ENCODE data around the gene TAS2R60. TPM values are rescaled to one million over a fixed set of nuclear protein-coding genes. Genes with fewer than 3 reads are reported as not detected.

Gene TAS2R60
- total and polyA plus RNA-seq, 9 of the 15 experiments (the other 6 are each of a cell fraction or from before 2014, with no cell fraction given): 0.08 TPM; not detected in 8

- Histone ChIP-seq H3K9ac (ENCODE audit: insufficient read depth in 1 of 2, low read depth in 2 of 2, low read length in 2 of 2) (no peak overlapping the region), H3K4me3 (no peak overlapping the region), H3K27ac (ENCODE audit: extremely low read depth, low read depth, low read length) (no peak overlapping the region), H3K9me3 (replicated peaks; ENCODE audit: control insufficient read depth, insufficient read depth, low read depth, low read length) (no peaks in the 10 kb centered on the region), H2AFZ (ENCODE audit: low read depth, low read length) (no peak overlapping the region), H3K4me1 (replicated peaks in 1 of 2; ENCODE audit: control insufficient read depth in 2 of 2, insufficient read depth in 2 of 2, low read length in 2 of 2) (peaks cover 7 to 18% of the 10 kb centered on the region in 2 experiments; a peak in 4 of 5 replicates), H3K79me2 (ENCODE audit: control insufficient read depth, insufficient read depth, low read length) (no peaks in the 10 kb centered on the region), H4K20me1 (replicated peaks; ENCODE audit: control insufficient read depth, insufficient read depth, low read length) (no peaks in the 10 kb centered on the region), H3K36me3 (ENCODE audit: control insufficient read depth, insufficient read depth, low read length) (no peaks in the 10 kb centered on the region), H3K4me2 (ENCODE audit: insufficient read depth, low read length) (no peak overlapping the region), H3K9me1 (ENCODE audit: control insufficient read depth, insufficient read depth, low read length) (no peaks in the 10 kb centered on the region), H3K27me3 (ENCODE audit: control insufficient read depth in 2 of 2, insufficient read depth in 2 of 2, low read length in 2 of 2) (peaks cover 0 to 3% of the 10 kb centered on the region in 2 experiments; a peak in 1 of 5 replicates)
- CTCF ChIA-PET (ENCODE audit: low intra/inter-chr PET ratio): interaction anchor here (0.6 kb wide), 1 partner anchor 527 kb away, joined by 3 read pairs; no protein-coding TSS in a partner anchor
- no TSS peak for BruUV-seq (replicated peaks)
- in situ Hi-C loops (cut with MboI) (no loop called here), intact Hi-C loops (cut with micrococcal nuclease) (no loop called here)
- FAIRE-seq (no peak), ATAC-seq (no peak), DNase-seq (ENCODE audit: extremely low read depth in 1 of 4, low spot score in 3 of 4) (no peak)
- WGBS (ENCODE audit: insufficient coverage, low coverage, missing lambda C conversion rate): 74% methylated on average over 1 of the region's 1 CpG
- POLR2A ChIA-PET: no interaction called here
- TF ChIP-seq ZNF561 (CRISPR knock-in tag; conservative IDR thresholded peaks at IDR 0.05) (no peak), ZNF282 (CRISPR knock-in tag; IDR thresholded peaks at IDR 0.05) (no peak), ETS1 (conservative IDR thresholded peaks at IDR 0.05; ENCODE audit: control insufficient read depth, low read depth, low read length) (no peak), PURB (CRISPR knock-in tag; IDR thresholded peaks at IDR 0.05; ENCODE audit: low read depth) (no peak), CEBPG (CRISPR knock-in tag; IDR thresholded peaks at IDR 0.05) (no peak), CEBPG (tag; conservative IDR thresholded peaks at IDR 0.05 in 1 of 2, IDR thresholded peaks at IDR 0.05 in 1 of 2) (no peak), TAF9B (IDR thresholded peaks at IDR 0.05; ENCODE audit: partially characterized antibody) (no peak), PBX2 (CRISPR knock-in tag; IDR thresholded peaks at IDR 0.05; ENCODE audit: low read depth) (no peak), PBX2 (tag; conservative IDR thresholded peaks at IDR 0.05; ENCODE audit: low read depth) (no peak), L3MBTL2 (IDR thresholded peaks at IDR 0.05) (no peak), MEIS2 (IDR thresholded peaks at IDR 0.05; ENCODE audit: partially characterized antibody) (no peak)
Observed at GRCh38 chr7:143493751-143494150, 50.5 kb downstream of the TAS2R60 start.

Other genes starting within 250 kb of the TAS2R60 start
Only the 7 nearest of the 11 such genes appear.
- 21.7 and 29.5 TPM in 2 replicates for gene CASP2, start 155.1 kb upstream of the TAS2R60 start, total RNA-seq (2014; rRNA removed)
- 22.7 and 23.0 TPM in 2 replicates for gene CASP2, start 155.1 kb upstream of the TAS2R60 start, total RNA-seq (2014; rRNA removed; fragmentation: Illumina TruSeq; extraction: Trizol)
- gene CASP2, start 155.1 kb upstream of the TAS2R60 start, total RNA-seq (2015; rRNA removed; fragmentation: Illumina TruSeq; extraction: Trizol): 24.1 and 25.8 TPM in 2 replicates
- 64.8 and 64.9 TPM in 2 replicates for gene CASP2, start 155.1 kb upstream of the TAS2R60 start, total RNA-seq (2021)
- 29.9 and 43.5 TPM in 2 replicates for gene CASP2, start 155.1 kb upstream of the TAS2R60 start, polyA plus RNA-seq (2011; rRNA removed)
- 36.7 and 44.5 TPM in 2 replicates for gene CASP2, start 155.1 kb upstream of the TAS2R60 start, polyA plus RNA-seq (2014; fragmentation: Illumina TruSeq; extraction: Trizol)
- 10 to 100 TPM; 20.6 to 22.3 TPM for gene CASP2, start 155.1 kb upstream of the TAS2R60 start, polyA plus RNA-seq (2014; fragmentation: Nextera tagmentation; extraction: Ambion mirVana)
- 18.8 and 22.2 TPM in 2 replicates for gene CASP2, start 155.1 kb upstream of the TAS2R60 start, polyA plus RNA-seq (2014; rRNA removed)
- not detected in 2 replicates for gene CLCN1, start 127.3 kb upstream of the TAS2R60 start, total RNA-seq (2014; rRNA removed)
- gene CLCN1, start 127.3 kb upstream of the TAS2R60 start, total RNA-seq (2014; rRNA removed; fragmentation: Illumina TruSeq; extraction: Trizol): 0.11 TPM in 1 of 2 replicates, not detected in the other
- 0.04 TPM in 1 of 2 replicates, not detected in the other for gene CLCN1, start 127.3 kb upstream of the TAS2R60 start, total RNA-seq (2015; rRNA removed; fragmentation: Illumina TruSeq; extraction: Trizol)
- gene CLCN1, start 127.3 kb upstream of the TAS2R60 start, total RNA-seq (2021): not detected in 2 replicates
- gene CLCN1, start 127.3 kb upstream of the TAS2R60 start, polyA plus RNA-seq (2011; rRNA removed): 0.04 TPM in 1 of 2 replicates, not detected in the other
- gene CLCN1, start 127.3 kb upstream of the TAS2R60 start, polyA plus RNA-seq (2014; fragmentation: Illumina TruSeq; extraction: Trizol): not detected in 2 replicates
- gene CLCN1, start 127.3 kb upstream of the TAS2R60 start, polyA plus RNA-seq (2014; fragmentation: Nextera tagmentation; extraction: Ambion mirVana): under 1 TPM in 1 of 2 experiments, not detected in 1; 0.07 TPM
- 0.01 and 0.09 TPM in 2 replicates for gene CLCN1, start 127.3 kb upstream of the TAS2R60 start, polyA plus RNA-seq (2014; rRNA removed)
- gene FAM131B, start 80.7 kb upstream of the TAS2R60 start, total RNA-seq (2014; rRNA removed): not detected in 2 replicates
- gene FAM131B, start 80.7 kb upstream of the TAS2R60 start, total RNA-seq (2014; rRNA removed; fragmentation: Illumina TruSeq; extraction: Trizol): not detected in 2 replicates
- gene FAM131B, start 80.7 kb upstream of the TAS2R60 start, total RNA-seq (2015; rRNA removed; fragmentation: Illumina TruSeq; extraction: Trizol): not detected in 2 replicates
- gene FAM131B, start 80.7 kb upstream of the TAS2R60 start, total RNA-seq (2021): 0.04 TPM in 2 replicates
- gene FAM131B, start 80.7 kb upstream of the TAS2R60 start, polyA plus RNA-seq (2011; rRNA removed): 0.03 and 0.11 TPM in 2 replicates
- not detected in 2 replicates for gene FAM131B, start 80.7 kb upstream of the TAS2R60 start, polyA plus RNA-seq (2014; fragmentation: Illumina TruSeq; extraction: Trizol)
- not detected for gene FAM131B, start 80.7 kb upstream of the TAS2R60 start, polyA plus RNA-seq (2014; fragmentation: Nextera tagmentation; extraction: Ambion mirVana)
- not detected in 2 replicates for gene FAM131B, start 80.7 kb upstream of the TAS2R60 start, polyA plus RNA-seq (2014; rRNA removed)
- 26.9 and 37.8 TPM in 2 replicates for gene ZYX, start 62.1 kb upstream of the TAS2R60 start, total RNA-seq (2014; rRNA removed)
- gene ZYX, start 62.1 kb upstream of the TAS2R60 start, total RNA-seq (2014; rRNA removed; fragmentation: Illumina TruSeq; extraction: Trizol): 9.2 and 11.5 TPM in 2 replicates
- gene ZYX, start 62.1 kb upstream of the TAS2R60 start, total RNA-seq (2015; rRNA removed; fragmentation: Illumina TruSeq; extraction: Trizol): 15.7 and 17.3 TPM in 2 replicates
- gene ZYX, start 62.1 kb upstream of the TAS2R60 start, total RNA-seq (2021): 114 and 130 TPM in 2 replicates
- 9.0 and 18.5 TPM in 2 replicates for gene ZYX, start 62.1 kb upstream of the TAS2R60 start, polyA plus RNA-seq (2011; rRNA removed)
- 81.7 and 116 TPM in 2 replicates for gene ZYX, start 62.1 kb upstream of the TAS2R60 start, polyA plus RNA-seq (2014; fragmentation: Illumina TruSeq; extraction: Trizol)
- 1 to 10 TPM; 1.8 to 3.1 TPM for gene ZYX, start 62.1 kb upstream of the TAS2R60 start, polyA plus RNA-seq (2014; fragmentation: Nextera tagmentation; extraction: Ambion mirVana)
- gene ZYX, start 62.1 kb upstream of the TAS2R60 start, polyA plus RNA-seq (2014; rRNA removed): 30.0 and 35.0 TPM in 2 replicates
- gene EPHA1, start 34.6 kb upstream of the TAS2R60 start, total RNA-seq (2014; rRNA removed): not detected in 2 replicates
- not detected in 2 replicates for gene EPHA1, start 34.6 kb upstream of the TAS2R60 start, total RNA-seq (2014; rRNA removed; fragmentation: Illumina TruSeq; extraction: Trizol)
- gene EPHA1, start 34.6 kb upstream of the TAS2R60 start, total RNA-seq (2015; rRNA removed; fragmentation: Illumina TruSeq; extraction: Trizol): not detected in 2 replicates
- 0.22 and 0.25 TPM in 2 replicates for gene EPHA1, start 34.6 kb upstream of the TAS2R60 start, total RNA-seq (2021)
- 0.07 and 0.32 TPM in 2 replicates for gene EPHA1, start 34.6 kb upstream of the TAS2R60 start, polyA plus RNA-seq (2011; rRNA removed)
- gene EPHA1, start 34.6 kb upstream of the TAS2R60 start, polyA plus RNA-seq (2014; fragmentation: Illumina TruSeq; extraction: Trizol): not detected in 2 replicates
- not detected for gene EPHA1, start 34.6 kb upstream of the TAS2R60 start, polyA plus RNA-seq (2014; fragmentation: Nextera tagmentation; extraction: Ambion mirVana)
- 0.05 and 0.57 TPM in 2 replicates for gene EPHA1, start 34.6 kb upstream of the TAS2R60 start, polyA plus RNA-seq (2014; rRNA removed)
- not detected in 2 replicates for gene TAS2R41, start 34.4 kb downstream of the TAS2R60 start, total RNA-seq (2014; rRNA removed)
- gene TAS2R41, start 34.4 kb downstream of the TAS2R60 start, total RNA-seq (2014; rRNA removed; fragmentation: Illumina TruSeq; extraction: Trizol): not detected in 2 replicates
- not detected in 2 replicates for gene TAS2R41, start 34.4 kb downstream of the TAS2R60 start, total RNA-seq (2015; rRNA removed; fragmentation: Illumina TruSeq; extraction: Trizol)
- not detected in 2 replicates for gene TAS2R41, start 34.4 kb downstream of the TAS2R60 start, total RNA-seq (2021)
- gene TAS2R41, start 34.4 kb downstream of the TAS2R60 start, polyA plus RNA-seq (2011; rRNA removed): not detected in 2 replicates
- gene TAS2R41, start 34.4 kb downstream of the TAS2R60 start, polyA plus RNA-seq (2014; fragmentation: Illumina TruSeq; extraction: Trizol): not detected in 2 replicates
- not detected for gene TAS2R41, start 34.4 kb downstream of the TAS2R60 start, polyA plus RNA-seq (2014; fragmentation: Nextera tagmentation; extraction: Ambion mirVana)
- not detected in 2 replicates for gene TAS2R41, start 34.4 kb downstream of the TAS2R60 start, polyA plus RNA-seq (2014; rRNA removed)
- gene CTAGE15, start 128.3 kb downstream of the TAS2R60 start, total RNA-seq (2014; rRNA removed): 0.09 TPM in 1 of 2 replicates, not detected in the other
- 0.22 TPM in 1 of 2 replicates, not detected in the other for gene CTAGE15, start 128.3 kb downstream of the TAS2R60 start, total RNA-seq (2014; rRNA removed; fragmentation: Illumina TruSeq; extraction: Trizol)
- gene CTAGE15, start 128.3 kb downstream of the TAS2R60 start, total RNA-seq (2015; rRNA removed; fragmentation: Illumina TruSeq; extraction: Trizol): 0.04 and 0.23 TPM in 2 replicates
- not detected in 2 replicates for gene CTAGE15, start 128.3 kb downstream of the TAS2R60 start, total RNA-seq (2021)
- 0.16 and 0.56 TPM in 2 replicates for gene CTAGE15, start 128.3 kb downstream of the TAS2R60 start, polyA plus RNA-seq (2011; rRNA removed)
- 0.15 and 0.18 TPM in 2 replicates for gene CTAGE15, start 128.3 kb downstream of the TAS2R60 start, polyA plus RNA-seq (2014; fragmentation: Illumina TruSeq; extraction: Trizol)
- gene CTAGE15, start 128.3 kb downstream of the TAS2R60 start, polyA plus RNA-seq (2014; fragmentation: Nextera tagmentation; extraction: Ambion mirVana): under 1 TPM in 1 of 2 experiments, not detected in 1; 0.01 TPM
- gene CTAGE15, start 128.3 kb downstream of the TAS2R60 start, polyA plus RNA-seq (2014; rRNA removed): 0.22 TPM in 1 of 2 replicates, not detected in the other